Activated CD4-positive, alpha-beta memory T cell treated with anti-CD3 and anti-CD28 coated beads for 36 hours (primary cell): ENCODE results near the gene MGAT5. TPM values are rescaled to one million over a fixed set of nuclear protein-coding genes. Genes with fewer than 3 reads are reported as not detected.

Source experiments
- CTCF ChIA-PET: fragments of 350-600 bp; sonication (Branson Sonifier 250); formaldehyde crosslinking; loops from one replicate; lab custom pipeline; 2021; ENCODE audit warnings: antibody characterized with exemption, inconsistent platforms; lab: Charles Lee
- POLR2A ChIA-PET: fragments of 350-600 bp; sonication (Branson Sonifier 250); formaldehyde crosslinking; loops from one replicate; lab custom pipeline; 2021; ENCODE audit warnings: antibody characterized with exemption; lab: Charles Lee
- DNase-seq: peaks from one replicate; pipeline ENCODE4 v3.0.0-alpha.2; 2020
- H3K27ac Mint-ChIP-seq: one replicate; pipeline ENCODE4 v1.8.0; 2021; ENCODE audit warnings: mixed read lengths
- H3K27me3 Mint-ChIP-seq: one replicate; pipeline ENCODE4 v1.8.0; 2021; ENCODE audit warnings: mixed read lengths
- H3K36me3 Mint-ChIP-seq: one replicate; pipeline ENCODE4 v1.8.0; 2021; ENCODE audit warnings: mixed read lengths
- H3K4me1 Mint-ChIP-seq: one replicate; pipeline ENCODE4 v1.8.0; 2021; ENCODE audit warnings: low read depth, mixed read lengths
- H3K4me3 Mint-ChIP-seq: one replicate; pipeline ENCODE4 v1.8.0; 2021; ENCODE audit warnings: mild to moderate bottlenecking, mixed read lengths
- H3K9me3 Mint-ChIP-seq: one replicate; pipeline ENCODE4 v1.8.0; 2021; ENCODE audit warnings: mixed read lengths
- intact Hi-C: fragments of 100-400 bp; cut with micrococcal nuclease; formaldehyde crosslinking; loops from one replicate; pipeline ENCODE4 v1.15.1; 2023
- total RNA-seq, 2 experiments: library from RNA; stranded (reverse); gene quantifications; one replicate each; pipeline ENCODE4 v1.2.3, GENCODE V29; 2021

Gene MGAT5
- total RNA-seq, 2 experiments from 2014 or later: 33.6 to 38.3 TPM

DNA sequence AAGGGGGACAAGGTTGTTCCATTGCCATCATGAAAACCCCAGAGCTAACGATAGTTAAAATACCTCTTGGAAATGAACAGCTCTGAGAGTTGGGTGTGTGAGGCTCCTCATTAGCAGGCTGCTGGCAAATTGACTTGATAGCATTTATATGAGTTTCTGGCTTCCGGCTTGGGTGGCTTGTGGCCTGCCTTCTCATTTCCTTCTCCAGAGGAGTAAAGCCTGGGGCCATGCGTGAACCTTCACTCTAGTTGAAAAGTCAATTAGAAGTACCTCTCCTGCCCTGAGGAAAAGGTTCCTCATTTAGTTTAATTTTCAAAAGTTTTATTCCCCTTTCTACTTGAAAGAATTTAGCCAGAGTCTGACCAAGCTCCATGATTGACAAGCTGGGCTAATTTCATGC is 67.1 kb downstream of the MGAT5 start:
- no peak overlapping the region for H3K27ac Mint-ChIP-seq
- peaks cover 32% of the 10 kb centered on the region for H3K36me3 Mint-ChIP-seq
- DNase-seq: peak; percentile 64
- no peak overlapping the region for H3K4me3 Mint-ChIP-seq
- no peaks in the 10 kb centered on the region for H3K27me3 Mint-ChIP-seq
- ChIA-PET CTCF (interaction anchor here (0.6 kb wide), 1 partner anchor 19 kb away, joined by 3 read pairs; no protein-coding TSS in a partner anchor), POLR2A (interaction anchor here (0.6 kb wide), 2 partner anchors 62 to 71 kb away, joined by 3 read pairs; no protein-coding TSS in a partner anchor)
- peaks cover 45% of the 10 kb centered on the region for H3K4me1 Mint-ChIP-seq
- H3K9me3 Mint-ChIP-seq: no peaks in the 10 kb centered on the region
- intact Hi-C loops: loop anchor here (2.0 kb wide), 3 partner anchors 20 to 68 kb away; no protein-coding TSS in a partner anchor

DNA sequence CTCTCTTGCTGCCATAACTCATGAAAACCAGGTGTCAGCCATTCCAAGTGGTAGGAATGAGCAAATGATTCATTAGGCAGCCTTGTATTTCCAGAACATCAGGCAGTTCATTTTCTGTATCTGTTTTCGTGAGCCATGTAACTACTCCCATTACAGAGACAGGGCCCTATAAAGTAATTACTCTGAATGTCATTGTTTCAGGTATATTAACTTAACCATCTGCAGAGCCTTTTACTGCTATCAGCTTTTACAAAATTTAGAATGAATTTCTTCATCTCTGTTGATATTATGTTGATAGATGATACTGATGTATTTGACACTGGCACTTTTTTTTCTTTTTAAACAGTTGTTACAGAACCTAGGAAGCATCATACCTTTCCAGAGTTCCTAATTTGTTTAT is 69.9 kb downstream of the MGAT5 start:
- CTCF ChIA-PET: interaction anchor here (0.6 kb wide), 1 partner anchor 205 kb away, joined by 3 read pairs; no protein-coding TSS in a partner anchor
- H3K27ac Mint-ChIP-seq: no peak overlapping the region
- H3K9me3 Mint-ChIP-seq: no peaks in the 10 kb centered on the region

DNA sequence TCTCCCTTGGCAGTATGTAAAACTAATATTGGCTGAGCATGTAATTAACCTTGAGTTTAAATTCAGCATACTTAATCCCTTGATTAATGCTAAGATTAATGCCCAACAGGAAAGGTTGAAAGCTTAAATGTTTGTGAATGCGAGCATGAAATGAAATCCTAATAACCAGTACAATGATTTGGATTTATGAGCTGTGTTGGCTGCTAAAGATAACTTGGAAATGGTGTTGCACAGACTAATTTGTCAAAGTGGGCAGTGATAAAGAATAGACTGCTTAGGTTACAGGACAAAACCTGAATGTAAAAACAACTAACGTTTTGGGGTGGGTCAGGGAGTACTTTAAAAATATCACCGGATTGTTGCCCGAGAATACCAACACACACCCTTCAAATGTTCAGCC is 70.6 kb downstream of the MGAT5 start:
- no peaks in the 10 kb centered on the region for H3K27me3 Mint-ChIP-seq
- DNase-seq: no peak
- no peaks in the 10 kb centered on the region for H3K9me3 Mint-ChIP-seq
- intact Hi-C loops: no loop called here
- no peak overlapping the region for H3K27ac Mint-ChIP-seq
- peaks cover 18% of the 10 kb centered on the region for H3K36me3 Mint-ChIP-seq
- ChIA-PET POLR2A (no interaction called here), CTCF (no interaction called here)
- H3K4me1 Mint-ChIP-seq: peaks cover 35% of the 10 kb centered on the region
- no peak overlapping the region for H3K4me3 Mint-ChIP-seq

More for the DNA sequence above, 69.9 kb downstream of the MGAT5 start:
- no peak overlapping the region for H3K4me3 Mint-ChIP-seq
- DNase-seq: no peak
- H3K36me3 Mint-ChIP-seq: peaks cover 24% of the 10 kb centered on the region
- intact Hi-C loops: no loop called here
- POLR2A ChIA-PET: no interaction called here
- H3K4me1 Mint-ChIP-seq: peaks cover 40% of the 10 kb centered on the region
- H3K27me3 Mint-ChIP-seq: no peaks in the 10 kb centered on the region

DNA sequence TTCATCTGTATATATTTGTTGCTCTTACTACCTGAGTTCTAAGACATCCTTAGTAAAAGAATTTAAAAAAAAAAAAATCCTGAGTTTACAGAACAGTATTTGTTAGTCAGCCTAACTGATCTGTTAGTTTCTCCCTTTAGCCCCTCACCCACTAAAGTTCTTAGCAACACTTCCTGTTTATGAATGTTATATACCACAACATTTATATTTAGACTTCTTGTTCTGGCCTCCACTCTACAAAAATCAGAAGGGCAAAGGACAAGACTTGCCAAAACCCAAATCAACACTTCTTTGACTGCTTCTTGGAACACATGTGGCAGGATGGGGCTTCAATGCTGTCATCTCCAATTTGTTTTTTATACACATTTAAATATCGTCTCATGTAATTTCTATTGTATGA is 71.1 kb downstream of the MGAT5 start:
- no peak overlapping the region for H3K27ac Mint-ChIP-seq
- ChIA-PET POLR2A (no interaction called here), CTCF (no interaction called here)
- peaks cover 19% of the 10 kb centered on the region for H3K36me3 Mint-ChIP-seq
- H3K27me3 Mint-ChIP-seq: no peaks in the 10 kb centered on the region
- DNase-seq: no peak
- peaks cover 30% of the 10 kb centered on the region for H3K4me1 Mint-ChIP-seq
- intact Hi-C loops: no loop called here
- no peak overlapping the region for H3K4me3 Mint-ChIP-seq
- no peaks in the 10 kb centered on the region for H3K9me3 Mint-ChIP-seq

DNA sequence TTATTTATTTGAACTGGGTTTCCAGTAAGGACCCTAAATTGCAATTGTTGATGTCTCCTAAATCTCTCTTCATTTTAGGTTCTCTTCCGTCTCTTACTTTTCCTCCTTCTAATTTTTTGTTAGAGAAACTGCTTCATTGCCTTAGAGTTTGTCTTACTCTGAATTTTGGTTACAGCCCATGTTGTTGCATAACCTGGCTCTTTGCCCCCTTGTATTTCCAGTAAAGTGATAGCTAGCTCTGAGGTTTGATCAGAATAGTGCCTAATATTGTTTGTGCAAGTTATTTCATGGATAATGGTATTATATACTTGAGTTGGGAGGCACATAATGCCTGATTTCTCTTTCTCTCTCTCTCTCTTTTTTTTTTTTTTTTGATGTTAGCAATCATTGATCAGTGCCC is 71.8 kb downstream of the MGAT5 start:
- CTCF ChIA-PET: no interaction called here
- peaks cover 22% of the 10 kb centered on the region for H3K4me1 Mint-ChIP-seq
- no peak for DNase-seq
- POLR2A ChIA-PET: no interaction called here
- no peaks in the 10 kb centered on the region for H3K9me3 Mint-ChIP-seq
- no peak overlapping the region for H3K4me3 Mint-ChIP-seq
- H3K36me3 Mint-ChIP-seq: peaks cover 17% of the 10 kb centered on the region
- H3K27ac Mint-ChIP-seq: no peak overlapping the region
- no peaks in the 10 kb centered on the region for H3K27me3 Mint-ChIP-seq
- intact Hi-C loops: no loop called here

DNA sequence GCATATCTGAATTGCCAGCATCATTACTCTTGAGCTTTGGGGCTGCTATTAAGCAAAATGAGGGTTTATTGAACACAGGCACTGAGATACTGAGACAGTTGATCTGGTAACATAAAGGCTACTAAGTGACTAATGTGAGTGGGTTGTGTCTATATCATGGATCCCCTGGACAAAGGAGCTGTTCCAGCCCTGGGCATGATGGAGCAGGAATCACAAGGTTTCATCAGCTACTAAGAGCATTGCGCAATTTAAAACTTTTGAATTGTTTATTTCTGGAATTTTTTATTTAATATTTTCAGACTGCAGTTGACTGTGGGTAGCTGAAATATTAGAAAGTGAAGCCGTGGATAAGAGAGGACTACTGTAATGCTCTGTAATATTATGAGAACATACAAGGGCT is 73.5 kb downstream of the MGAT5 start:
- H3K27ac Mint-ChIP-seq: no peak overlapping the region
- H3K4me1 Mint-ChIP-seq: peaks cover 8% of the 10 kb centered on the region
- H3K27me3 Mint-ChIP-seq: no peaks in the 10 kb centered on the region
- no peak for DNase-seq
- H3K36me3 Mint-ChIP-seq: peaks cover 24% of the 10 kb centered on the region
- intact Hi-C loops: no loop called here
- no peak overlapping the region for H3K4me3 Mint-ChIP-seq
- POLR2A ChIA-PET: no interaction called here
- H3K9me3 Mint-ChIP-seq: peaks cover 6% of the 10 kb centered on the region
- CTCF ChIA-PET: no interaction called here

DNA sequence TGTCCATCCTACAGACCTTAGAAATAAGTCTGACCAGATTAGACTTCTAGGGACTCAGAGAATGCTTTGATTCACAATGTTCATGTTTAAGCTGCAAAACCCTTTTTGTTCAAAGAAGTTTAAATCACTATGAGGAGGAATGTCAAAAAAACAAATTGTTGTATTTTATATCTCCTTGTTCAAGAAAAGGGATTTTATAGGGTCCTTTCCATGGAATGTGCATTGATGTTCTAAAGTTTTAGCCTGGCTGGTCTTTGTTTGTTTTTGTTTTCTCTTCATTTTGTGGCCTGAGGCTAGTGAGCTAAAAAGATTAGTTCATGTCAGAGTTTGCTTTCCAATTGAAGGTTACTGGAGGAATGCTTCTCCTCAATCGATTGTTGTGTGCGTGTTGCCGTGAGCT is 77.2 kb downstream of the MGAT5 start:
- Mint-ChIP-seq H3K36me3 (peaks cover 14% of the 10 kb centered on the region), H3K4me3 (no peak overlapping the region), H3K27ac (no peak overlapping the region), H3K4me1 (peaks cover 3% of the 10 kb centered on the region), H3K9me3 (peaks cover 6% of the 10 kb centered on the region), H3K27me3 (no peaks in the 10 kb centered on the region)
- ChIA-PET POLR2A (no interaction called here), CTCF (no interaction called here)
- intact Hi-C loops: no loop called here
- no peak for DNase-seq

DNA sequence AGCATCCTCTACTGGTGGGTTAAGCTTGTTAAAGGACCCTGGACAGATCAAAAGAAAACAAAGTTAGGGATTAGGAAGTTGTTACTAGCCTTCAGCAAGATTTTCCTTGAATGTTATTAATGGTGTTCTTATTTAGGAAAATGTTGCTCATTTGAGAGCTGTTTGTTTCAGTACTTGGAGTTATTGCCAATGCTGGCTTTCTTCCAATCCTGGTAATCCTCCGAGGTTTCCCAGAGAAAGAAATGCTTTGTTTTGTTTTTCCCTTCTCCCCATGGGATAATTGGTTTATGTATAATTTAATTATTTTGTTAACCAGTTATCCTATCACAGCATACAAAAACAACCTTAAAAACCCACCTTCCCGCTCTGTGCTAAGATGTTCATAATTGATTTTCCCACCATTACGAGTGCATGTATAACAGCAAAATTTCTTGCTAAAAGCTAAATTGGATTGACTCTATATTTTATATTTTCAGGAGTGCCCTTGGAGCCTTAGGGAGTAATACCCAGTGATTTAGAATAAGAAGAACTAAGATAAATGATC is 79.8 kb downstream of the MGAT5 start:
- peaks cover 3% of the 10 kb centered on the region for H3K4me1 Mint-ChIP-seq
- intact Hi-C loops: no loop called here
- no peak overlapping the region for H3K4me3 Mint-ChIP-seq
- peaks cover 23% of the 10 kb centered on the region for H3K36me3 Mint-ChIP-seq
- peaks cover 6% of the 10 kb centered on the region for H3K9me3 Mint-ChIP-seq
- H3K27ac Mint-ChIP-seq: no peak overlapping the region
- DNase-seq: no peak
- no peaks in the 10 kb centered on the region for H3K27me3 Mint-ChIP-seq
- POLR2A ChIA-PET: no interaction called here
- CTCF ChIA-PET: interaction anchor here (0.7 to 1.6 kb wide), 2 partner anchors 117 to 215 kb away, joined by 4 to 5 read pairs; no protein-coding TSS in a partner anchor

DNA sequence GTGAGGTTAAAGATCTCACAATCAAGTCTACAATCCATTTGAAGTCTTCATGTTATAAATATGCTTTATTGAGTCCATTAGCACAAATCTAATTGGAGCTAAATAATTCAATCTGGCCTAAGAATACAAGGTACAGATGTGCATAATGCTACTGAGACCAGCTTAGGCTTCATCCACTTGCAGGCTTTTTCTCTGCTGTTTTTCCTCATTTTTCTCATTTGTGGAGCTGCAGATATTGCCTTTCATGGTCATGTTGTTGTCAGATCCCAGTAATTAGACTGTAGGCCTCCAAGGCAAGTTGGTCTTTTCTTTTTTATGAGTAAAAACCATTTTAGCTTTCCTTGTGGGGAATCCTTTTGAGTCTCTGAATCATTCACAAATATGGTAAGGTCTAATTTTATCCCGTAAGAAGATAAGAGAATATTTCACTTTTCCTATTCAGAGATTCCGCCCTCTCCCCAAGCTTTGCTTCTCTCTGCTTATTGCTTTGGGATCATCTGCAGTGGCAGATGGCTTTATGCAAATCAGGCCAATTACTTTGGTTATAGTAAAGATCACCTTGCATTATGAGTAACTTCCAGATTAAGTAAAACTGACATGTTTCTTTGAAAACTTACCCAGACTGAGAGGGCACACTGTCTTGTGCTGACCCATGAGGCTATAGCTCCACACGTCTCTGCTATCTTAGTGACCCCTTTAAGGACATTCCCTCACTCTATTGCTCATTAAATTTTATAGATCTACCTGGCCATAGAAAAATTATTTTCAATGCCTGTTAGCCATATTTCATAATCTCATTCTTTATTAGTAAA is 80.9 kb downstream of the MGAT5 start:
- peaks cover 3% of the 10 kb centered on the region for H3K4me1 Mint-ChIP-seq
- H3K9me3 Mint-ChIP-seq: peaks cover 6% of the 10 kb centered on the region
- CTCF ChIA-PET: interaction anchor here (0.6 to 1.6 kb wide), 2 partner anchors 116 to 212 kb away, joined by 3 to 4 read pairs; no protein-coding TSS in a partner anchor
- intact Hi-C loops: no loop called here
- POLR2A ChIA-PET: no interaction called here
- H3K36me3 Mint-ChIP-seq: peaks cover 25% of the 10 kb centered on the region
- no peak overlapping the region for H3K27ac Mint-ChIP-seq
- DNase-seq: no peak
- no peaks in the 10 kb centered on the region for H3K27me3 Mint-ChIP-seq
- no peak overlapping the region for H3K4me3 Mint-ChIP-seq

DNA sequence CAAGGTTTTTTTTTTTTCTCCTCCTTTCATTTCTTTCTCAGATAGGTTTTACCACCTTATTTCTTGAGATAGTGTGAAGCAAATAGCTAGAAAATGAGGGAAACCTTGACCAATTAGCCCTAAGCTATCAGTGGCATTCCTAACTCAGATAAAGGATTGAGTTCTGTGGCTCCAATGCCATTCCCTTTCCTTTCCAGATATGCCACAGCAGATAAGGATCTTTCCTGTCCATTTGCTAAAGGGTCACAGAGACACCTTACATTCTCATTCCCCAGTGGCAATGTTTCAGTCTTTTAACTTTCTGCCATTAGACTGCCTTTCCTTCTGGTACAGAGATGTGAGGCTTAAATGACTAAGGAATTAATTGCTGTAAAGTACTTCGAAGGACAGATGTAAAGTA is 81.7 kb downstream of the MGAT5 start:
- no peaks in the 10 kb centered on the region for H3K27me3 Mint-ChIP-seq
- intact Hi-C loops: no loop called here

DNA sequence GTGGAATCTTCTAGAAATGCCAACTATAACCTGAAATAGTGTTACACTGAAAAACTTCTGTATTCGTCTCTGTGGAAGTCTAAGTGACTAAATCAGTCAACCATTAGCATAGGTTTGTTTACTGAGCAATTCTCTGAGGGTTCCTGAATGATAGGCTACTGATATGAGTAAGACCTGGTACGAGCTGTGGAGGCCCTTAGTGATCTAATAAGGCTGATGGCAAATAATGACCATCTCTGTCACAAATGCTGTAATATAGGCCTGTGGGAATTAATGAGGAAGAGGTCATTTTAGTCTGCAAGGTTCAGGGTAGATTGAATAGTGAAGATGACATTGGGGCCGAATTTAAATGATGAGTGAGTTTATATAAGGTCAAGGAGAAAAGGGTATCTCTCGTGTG is 82.5 kb downstream of the MGAT5 start:
- POLR2A ChIA-PET: interaction anchor here (1.3 kb wide), 1 partner anchor 53 kb away, joined by 4 read pairs; no protein-coding TSS in a partner anchor
- Mint-ChIP-seq H3K27me3 (no peaks in the 10 kb centered on the region), H3K4me3 (no peak overlapping the region), H3K27ac (no peak overlapping the region), H3K4me1 (peaks cover 3% of the 10 kb centered on the region), H3K36me3 (peaks cover 19% of the 10 kb centered on the region), H3K9me3 (peaks cover 4% of the 10 kb centered on the region)
- intact Hi-C loops: no loop called here
- CTCF ChIA-PET: interaction anchor here (1.2 kb wide), 1 partner anchor 91 kb away, joined by 3 read pairs; no protein-coding TSS in a partner anchor
- no peak for DNase-seq

More for the DNA sequence above, 81.7 kb downstream of the MGAT5 start:
- CTCF ChIA-PET: interaction anchor here (1.2 kb wide), 1 partner anchor 90 kb away, joined by 3 read pairs; no protein-coding TSS in a partner anchor
- Mint-ChIP-seq H3K4me1 (peaks cover 3% of the 10 kb centered on the region), H3K36me3 (peaks cover 25% of the 10 kb centered on the region), H3K9me3 (peaks cover 6% of the 10 kb centered on the region), H3K4me3 (no peak overlapping the region), H3K27ac (no peak overlapping the region)
- POLR2A ChIA-PET: no interaction called here
- no peak for DNase-seq

DNA sequence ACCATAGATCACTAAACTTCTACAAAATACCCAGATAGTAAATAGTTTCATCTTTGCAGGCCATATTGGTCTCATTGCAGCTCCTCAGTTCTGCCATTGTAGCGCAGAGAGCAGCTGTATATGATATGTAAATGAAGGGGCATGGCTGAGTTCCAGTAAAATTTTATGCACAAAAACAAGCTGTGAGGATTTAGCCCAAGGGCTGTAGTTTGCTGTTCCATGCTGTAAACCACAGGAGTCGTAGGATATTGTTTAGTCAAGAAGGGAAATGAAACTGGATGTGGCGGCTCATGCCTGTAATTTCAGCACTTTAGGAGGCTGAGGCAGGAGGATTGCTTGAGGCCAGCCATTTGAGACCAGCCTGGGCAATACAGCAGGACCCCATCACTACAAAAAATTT is 83.0 kb downstream of the MGAT5 start:
- intact Hi-C loops: no loop called here
- ChIA-PET POLR2A (interaction anchor here (1.3 kb wide), 1 partner anchor 54 kb away, joined by 4 read pairs; no protein-coding TSS in a partner anchor), CTCF (interaction anchor here (1.4 kb wide), 1 partner anchor 92 kb away, joined by 3 read pairs; no protein-coding TSS in a partner anchor)
- peaks cover 16% of the 10 kb centered on the region for H3K36me3 Mint-ChIP-seq
- H3K4me1 Mint-ChIP-seq: peaks cover 3% of the 10 kb centered on the region
- no peaks in the 10 kb centered on the region for H3K9me3 Mint-ChIP-seq
- H3K27ac Mint-ChIP-seq: no peak overlapping the region
- DNase-seq: no peak
- H3K4me3 Mint-ChIP-seq: no peak overlapping the region
- H3K27me3 Mint-ChIP-seq: no peaks in the 10 kb centered on the region
